ENCODE measurements around the gene XPC. TPM values are rescaled to one million over a fixed set of nuclear protein-coding genes. Genes with fewer than 3 reads are reported as not detected.

The XPC gene
- total and polyA plus RNA-seq, 2 of the 8 experiments (the other 6 are each of a cell fraction or from before 2014, with no cell fraction given) = 8.8 to 27.3 TPM

DNA sequence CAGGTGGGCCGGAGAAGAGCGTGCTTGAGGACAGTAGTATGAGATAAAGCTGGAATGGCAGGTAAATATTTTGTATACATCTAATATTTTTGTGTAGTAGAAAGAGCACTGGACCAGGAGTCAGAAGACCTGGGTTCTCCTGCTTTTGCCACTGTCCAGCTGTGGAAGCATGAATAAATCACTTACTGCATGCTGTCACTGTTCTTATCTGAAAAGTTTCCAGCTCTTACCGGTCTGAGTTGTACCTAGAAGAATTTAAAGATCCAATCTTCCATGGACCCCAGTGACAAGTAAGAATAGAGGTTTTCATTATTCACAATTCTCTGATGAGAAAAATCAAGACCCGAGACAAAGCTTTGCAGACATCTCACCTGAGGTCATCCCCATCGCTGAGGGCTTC is 5.9 kb downstream of the XPC start (continued):
- TF ChIP-seq RXRA (IDR thresholded peaks at IDR 0.05; ENCODE audit: insufficient read depth, low read depth, low read length) (no peak), BCL11A (IDR thresholded peaks at IDR 0.05; ENCODE audit: low read depth in 2 of 2, low read length in 2 of 2) (no peak), SUZ12 (IDR thresholded peaks at IDR 0.05; ENCODE audit: low read length) (no peak), SRF (IDR thresholded peaks at IDR 0.05; ENCODE audit: low read depth, low read length) (no peak), PHF8 (conservative IDR thresholded peaks at IDR 0.05; ENCODE audit: low read depth, low read length) (no peak), SP2 (IDR thresholded peaks at IDR 0.05; ENCODE audit: low read length) (no peak)
- TF ChIP-seq, protein P1, sequence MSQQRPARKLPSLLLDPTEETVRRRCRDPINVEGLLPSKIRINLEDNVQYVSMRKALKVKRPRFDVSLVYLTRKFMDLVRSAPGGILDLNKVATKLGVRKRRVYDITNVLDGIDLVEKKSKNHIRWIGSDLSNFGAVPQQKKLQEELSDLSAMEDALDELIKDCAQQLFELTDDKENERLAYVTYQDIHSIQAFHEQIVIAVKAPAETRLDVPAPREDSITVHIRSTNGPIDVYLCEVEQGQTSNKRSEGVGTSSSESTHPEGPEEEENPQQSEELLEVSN (IDR thresholded peaks at IDR 0.05) = no peak

All from H1 (cell line).